K562 (cell line): Measurements from ENCODE around the gene HLA-DOA. TPM values are rescaled to one million over a fixed set of nuclear protein-coding genes. Genes with fewer than 3 reads are reported as not detected.

Experiments used
- ATF2 ChIP-seq: sonication (generic); formaldehyde crosslinking; IDR thresholded peaks from 2 replicates; pipeline ENCODE4 v1.8.1; 2022; ENCODE audit warnings: missing genetic modification reagents
- ELF2 ChIP-seq: fragments of 250-450 bp; sonication (Bioruptor Pico); IDR thresholded peaks from 2 replicates; pipeline ENCODE4 v1.5.0; 2021; ENCODE audit warnings: mild to moderate bottlenecking
- ESRRA ChIP-seq: fragments of 450-650 bp; IDR thresholded peaks from 2 replicates; pipeline ENCODE4 v1.6.1; 2014; ENCODE audit warnings: low read depth, mild to moderate bottlenecking, moderate library complexity, borderline replicate concordance
- FOSL1 ChIP-seq: fragments of 200-800 bp; sonication (Bioruptor generic); conservative IDR thresholded peaks from 2 replicates; pipeline ENCODE4 v1.6.1; 2016; ENCODE audit warnings: missing genetic modification characterization, missing compliant biosample characterization
- HCFC1 ChIP-seq: IDR thresholded peaks from 2 replicates; pipeline ENCODE4 v1.6.1; 2012; ENCODE audit warnings: low read depth, low read length, improper control_type of control experiment
- HDAC2 ChIP-seq: fragments of 450-650 bp; IDR thresholded peaks from 2 replicates; pipeline ENCODE4 v1.6.1; 2016; ENCODE audit warnings: mild to moderate bottlenecking
- MCM7 ChIP-seq, 2 experiments: fragments of 450-650 bp; IDR thresholded peaks; 2 replicates each; pipeline ENCODE4 v1.6.1; 2016 to 2018
- MTA3 ChIP-seq: fragments of 450-650 bp; formaldehyde crosslinking; IDR thresholded peaks from 2 replicates; pipeline ENCODE4 v1.6.1; 2017; ENCODE audit warnings: mild to moderate bottlenecking, borderline replicate concordance
- POLR2B ChIP-seq: fragments of 450-650 bp; IDR thresholded peaks from 2 replicates; pipeline ENCODE4 v1.6.1; 2018; ENCODE audit warnings: low read depth; ENCODE audit not compliant: partially characterized antibody
- RBFOX2 ChIP-seq: fragments of 200-400 bp; formaldehyde crosslinking; IDR thresholded peaks from 2 replicates; pipeline ENCODE4 v1.6.1; 2017; ENCODE audit warnings: low read depth, mild to moderate bottlenecking, low read length, moderate library complexity
- SIN3A ChIP-seq, 2 experiments: fragments of 150-350 bp in 1 of 2; IDR thresholded peaks; 2 replicates each; pipeline ENCODE4 v1.6.1; 2011 to 2016; ENCODE audit warnings: borderline replicate concordance in 2 of 2, low read depth in 2 of 2, low read length in 2 of 2, mild to moderate bottlenecking in 2 of 2, moderate library complexity in 2 of 2; ENCODE audit not compliant: control insufficient read depth in 1 of 2
- ZNF133 ChIP-seq: fragments of 250-450 bp; sonication (Bioruptor Pico); IDR thresholded peaks from 2 replicates; pipeline ENCODE4 v1.4.0; 2020; ENCODE audit warnings: mild to moderate bottlenecking
- ZNF134 ChIP-seq: fragments of 250-450 bp; sonication (Bioruptor Pico); conservative IDR thresholded peaks from 2 replicates; pipeline ENCODE4 v1.4.0; 2020
- ZNF695 ChIP-seq: fragments of 450-650 bp; formaldehyde crosslinking; IDR thresholded peaks from 2 replicates; pipeline ENCODE4 v1.4.0; 2020; ENCODE audit warnings: mild to moderate bottlenecking, moderate library complexity
- polyA plus RNA-seq, 8 experiments: library from polyadenylated mRNA; depleted of rRNA in 4 of 8; stranded (reverse) in 5 of 8; unstranded in 3 of 8; fragments of >200 nt; fragmentation: Nextera tagmentation in 2 of 8; fragmentation: Illumina TruSeq in 1 of 8; extraction: Ambion mirVana in 2 of 8; extraction: Trizol in 1 of 8; gene quantifications; 2 replicates each; pipeline versions ENCODE4 v1.2.1 to v1.2.3, GENCODE V29; 2011 to 2014; ENCODE audit warnings: inconsistent platforms in 1 of 8, missing spikeins in 1 of 8
- total RNA-seq, 7 experiments: library from RNA; depleted of rRNA in 6 of 7; stranded (reverse); fragments of >200 nt in 6 of 7; fragmentation: Illumina TruSeq in 2 of 7; extraction: Trizol in 2 of 7; gene quantifications; 2 replicates each; pipeline versions ENCODE4 v1.2.1 to v1.2.3, GENCODE V29; 2011 to 2021; ENCODE audit warnings: low replicate concordance in 1 of 7
- TF ChIP-seq, protein P1 (sequence below): fragments of 450-650 bp; IDR thresholded peaks from 2 replicates; pipeline ENCODE4 v1.6.1; 2017; ENCODE audit warnings: mild to moderate bottlenecking, moderate library complexity
- TF ChIP-seq, protein P2 (sequence below): sonication (generic); formaldehyde crosslinking; IDR thresholded peaks from 2 replicates; pipeline ENCODE4 v1.8.0; 2022; ENCODE audit warnings: missing genetic modification reagents, mild to moderate bottlenecking, borderline replicate concordance
- TF ChIP-seq, protein P3 (sequence below), 2 experiments: fragments of 450-650 bp; IDR thresholded peaks; 2 replicates each; pipeline ENCODE4 v1.6.1; 2016
- TF ChIP-seq, protein P4 (sequence below): fragments of 200-800 bp; sonication (Bioruptor generic); IDR thresholded peaks from 2 replicates; pipeline ENCODE4 v1.6.1; 2017; ENCODE audit warnings: missing genetic modification characterization, missing compliant biosample characterization

HLA-DOA gene
- total and polyA plus RNA-seq, 9 of the 15 experiments (the other 6 are each of a cell fraction or from before 2014, with no cell fraction given), result 0.07 TPM; not detected in 8

GRCh38 chr6:32968093-32968866 lies 41.1 kb downstream of the HLA-DOA start, which contains the start of gene BRD2 (continued):
- TF ChIP-seq ZNF133 (CRISPR knock-in tag) (no peak), POLR2B (no peak), ATF2 (CRISPR knock-in tag) (no peak), HCFC1 (peak; percentile 19; the same call in 1 of the 2 replicates), ZNF695 (CRISPR knock-in tag) (no peak), SIN3A (IDR thresholded peaks at IDR 0.05; ENCODE audit: borderline replicate concordance in 2 of 2, control insufficient read depth in 1 of 2, low read depth in 2 of 2, low read length in 2 of 2) (peak in 1 of 2 experiments; percentile 52; a peak in 1 of 4 replicates), FOSL1 (tag) (no peak), ESRRA (peak; percentile 87), ZNF134 (0 out of 2 replicates have a peak, but pooled peaks have one; percentile 9), ELF2 (CRISPR knock-in tag) (0 out of 2 replicates have a peak, but pooled peaks have one; percentile 25), HDAC2 (peak; percentile 35), MTA3 (peak; percentile 95), MCM7 (IDR thresholded peaks at IDR 0.05) (no peak), RBFOX2 (peak; percentile 97)
- TF ChIP-seq, protein P1, sequence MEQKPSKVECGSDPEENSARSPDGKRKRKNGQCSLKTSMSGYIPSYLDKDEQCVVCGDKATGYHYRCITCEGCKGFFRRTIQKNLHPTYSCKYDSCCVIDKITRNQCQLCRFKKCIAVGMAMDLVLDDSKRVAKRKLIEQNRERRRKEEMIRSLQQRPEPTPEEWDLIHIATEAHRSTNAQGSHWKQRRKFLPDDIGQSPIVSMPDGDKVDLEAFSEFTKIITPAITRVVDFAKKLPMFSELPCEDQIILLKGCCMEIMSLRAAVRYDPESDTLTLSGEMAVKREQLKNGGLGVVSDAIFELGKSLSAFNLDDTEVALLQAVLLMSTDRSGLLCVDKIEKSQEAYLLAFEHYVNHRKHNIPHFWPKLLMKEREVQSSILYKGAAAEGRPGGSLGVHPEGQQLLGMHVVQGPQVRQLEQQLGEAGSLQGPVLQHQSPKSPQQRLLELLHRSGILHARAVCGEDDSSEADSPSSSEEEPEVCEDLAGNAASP, result no peak
- TF ChIP-seq, protein P2, sequence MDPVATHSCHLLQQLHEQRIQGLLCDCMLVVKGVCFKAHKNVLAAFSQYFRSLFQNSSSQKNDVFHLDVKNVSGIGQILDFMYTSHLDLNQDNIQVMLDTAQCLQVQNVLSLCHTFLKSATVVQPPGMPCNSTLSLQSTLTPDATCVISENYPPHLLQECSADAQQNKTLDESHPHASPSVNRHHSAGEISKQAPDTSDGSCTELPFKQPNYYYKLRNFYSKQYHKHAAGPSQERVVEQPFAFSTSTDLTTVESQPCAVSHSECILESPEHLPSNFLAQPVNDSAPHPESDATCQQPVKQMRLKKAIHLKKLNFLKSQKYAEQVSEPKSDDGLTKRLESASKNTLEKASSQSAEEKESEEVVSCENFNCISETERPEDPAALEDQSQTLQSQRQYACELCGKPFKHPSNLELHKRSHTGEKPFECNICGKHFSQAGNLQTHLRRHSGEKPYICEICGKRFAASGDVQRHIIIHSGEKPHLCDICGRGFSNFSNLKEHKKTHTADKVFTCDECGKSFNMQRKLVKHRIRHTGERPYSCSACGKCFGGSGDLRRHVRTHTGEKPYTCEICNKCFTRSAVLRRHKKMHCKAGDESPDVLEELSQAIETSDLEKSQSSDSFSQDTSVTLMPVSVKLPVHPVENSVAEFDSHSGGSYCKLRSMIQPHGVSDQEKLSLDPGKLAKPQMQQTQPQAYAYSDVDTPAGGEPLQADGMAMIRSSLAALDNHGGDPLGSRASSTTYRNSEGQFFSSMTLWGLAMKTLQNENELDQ (CRISPR knock-in tag), result peak; percentile 79; the same call in 1 of the 2 replicates
- TF ChIP-seq, protein P3, sequence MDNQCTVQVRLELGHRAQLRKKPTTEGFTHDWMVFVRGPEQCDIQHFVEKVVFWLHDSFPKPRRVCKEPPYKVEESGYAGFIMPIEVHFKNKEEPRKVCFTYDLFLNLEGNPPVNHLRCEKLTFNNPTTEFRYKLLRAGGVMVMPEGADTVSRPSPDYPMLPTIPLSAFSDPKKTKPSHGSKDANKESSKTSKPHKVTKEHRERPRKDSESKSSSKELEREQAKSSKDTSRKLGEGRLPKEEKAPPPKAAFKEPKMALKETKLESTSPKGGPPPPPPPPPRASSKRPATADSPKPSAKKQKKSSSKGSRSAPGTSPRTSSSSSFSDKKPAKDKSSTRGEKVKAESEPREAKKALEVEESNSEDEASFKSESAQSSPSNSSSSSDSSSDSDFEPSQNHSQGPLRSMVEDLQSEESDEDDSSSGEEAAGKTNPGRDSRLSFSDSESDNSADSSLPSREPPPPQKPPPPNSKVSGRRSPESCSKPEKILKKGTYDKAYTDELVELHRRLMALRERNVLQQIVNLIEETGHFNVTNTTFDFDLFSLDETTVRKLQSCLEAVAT (IDR thresholded peaks at IDR 0.05), result peak; percentile 46 to 69
- TF ChIP-seq, protein P4, sequence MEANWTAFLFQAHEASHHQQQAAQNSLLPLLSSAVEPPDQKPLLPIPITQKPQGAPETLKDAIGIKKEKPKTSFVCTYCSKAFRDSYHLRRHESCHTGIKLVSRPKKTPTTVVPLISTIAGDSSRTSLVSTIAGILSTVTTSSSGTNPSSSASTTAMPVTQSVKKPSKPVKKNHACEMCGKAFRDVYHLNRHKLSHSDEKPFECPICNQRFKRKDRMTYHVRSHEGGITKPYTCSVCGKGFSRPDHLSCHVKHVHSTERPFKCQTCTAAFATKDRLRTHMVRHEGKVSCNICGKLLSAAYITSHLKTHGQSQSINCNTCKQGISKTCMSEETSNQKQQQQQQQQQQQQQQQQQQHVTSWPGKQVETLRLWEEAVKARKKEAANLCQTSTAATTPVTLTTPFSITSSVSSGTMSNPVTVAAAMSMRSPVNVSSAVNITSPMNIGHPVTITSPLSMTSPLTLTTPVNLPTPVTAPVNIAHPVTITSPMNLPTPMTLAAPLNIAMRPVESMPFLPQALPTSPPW (CRISPR knock-in tag), result no peak
